NK-92 treated with Interleukin-12 subunit alpha and Interleukin-12 subunit beta, amount 100 ng/mL, for 24 hours (cell line): ENCODE data around the gene KCNK10.

Experiments
- DNase-seq: peaks from one replicate; lab custom pipeline; 2025; lab: John Stamatoyannopoulos, UW

The KCNK10 gene, protein sequence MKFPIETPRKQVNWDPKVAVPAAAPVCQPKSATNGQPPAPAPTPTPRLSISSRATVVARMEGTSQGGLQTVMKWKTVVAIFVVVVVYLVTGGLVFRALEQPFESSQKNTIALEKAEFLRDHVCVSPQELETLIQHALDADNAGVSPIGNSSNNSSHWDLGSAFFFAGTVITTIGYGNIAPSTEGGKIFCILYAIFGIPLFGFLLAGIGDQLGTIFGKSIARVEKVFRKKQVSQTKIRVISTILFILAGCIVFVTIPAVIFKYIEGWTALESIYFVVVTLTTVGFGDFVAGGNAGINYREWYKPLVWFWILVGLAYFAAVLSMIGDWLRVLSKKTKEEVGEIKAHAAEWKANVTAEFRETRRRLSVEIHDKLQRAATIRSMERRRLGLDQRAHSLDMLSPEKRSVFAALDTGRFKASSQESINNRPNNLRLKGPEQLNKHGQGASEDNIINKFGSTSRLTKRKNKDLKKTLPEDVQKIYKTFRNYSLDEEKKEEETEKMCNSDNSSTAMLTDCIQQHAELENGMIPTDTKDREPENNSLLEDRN

DNA sequence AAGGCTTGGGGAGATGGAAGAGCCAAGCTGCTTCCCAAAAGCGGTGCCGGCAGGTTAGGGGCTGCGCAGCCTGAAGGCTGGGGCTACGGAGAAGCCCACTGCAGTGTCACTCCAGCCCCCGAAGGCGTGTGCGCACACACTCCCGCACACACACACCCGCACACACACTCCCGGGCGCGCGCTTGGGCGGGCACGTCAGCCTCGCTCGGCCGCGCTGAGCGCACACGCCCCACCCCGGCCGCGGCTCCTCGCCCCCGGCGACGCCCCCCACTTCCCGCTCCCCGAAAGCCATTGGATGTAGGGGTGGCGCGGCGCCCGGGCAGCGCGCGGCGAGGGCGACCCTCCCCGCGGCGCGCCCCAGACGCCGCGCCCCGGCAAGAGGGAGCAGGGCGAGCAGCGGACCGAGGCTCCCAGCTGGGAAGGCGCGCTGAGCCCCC lies at the start of gene KCNK10:
Gene KCNK10, minus strand, starts transcription at position 184 of the 437 bp plus-strand sequence. CDS start 471 bp downstream, outside the sequence.
- DNase-seq: no peak

DNA sequence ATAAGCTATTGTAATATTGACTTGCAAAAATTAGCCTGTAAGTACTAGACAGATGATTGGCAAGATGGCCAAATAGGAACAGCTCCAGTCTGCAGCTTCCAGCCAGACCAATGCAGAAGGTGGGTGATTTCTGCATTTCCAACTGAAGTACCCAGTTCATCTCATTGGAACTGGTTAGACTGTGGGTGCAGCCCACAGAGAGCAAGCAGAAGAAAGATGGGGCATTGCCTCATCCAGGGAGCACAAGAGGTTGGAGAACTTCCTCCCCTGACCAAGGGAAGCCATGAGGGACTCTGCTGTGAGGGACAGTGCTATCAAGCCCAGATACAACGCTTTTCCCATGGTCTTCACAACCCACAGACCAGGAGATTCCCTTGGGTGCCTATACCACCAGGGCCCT lies 46.4 kb upstream of the KCNK10 start:
- DNase-seq: no peak

DNA sequence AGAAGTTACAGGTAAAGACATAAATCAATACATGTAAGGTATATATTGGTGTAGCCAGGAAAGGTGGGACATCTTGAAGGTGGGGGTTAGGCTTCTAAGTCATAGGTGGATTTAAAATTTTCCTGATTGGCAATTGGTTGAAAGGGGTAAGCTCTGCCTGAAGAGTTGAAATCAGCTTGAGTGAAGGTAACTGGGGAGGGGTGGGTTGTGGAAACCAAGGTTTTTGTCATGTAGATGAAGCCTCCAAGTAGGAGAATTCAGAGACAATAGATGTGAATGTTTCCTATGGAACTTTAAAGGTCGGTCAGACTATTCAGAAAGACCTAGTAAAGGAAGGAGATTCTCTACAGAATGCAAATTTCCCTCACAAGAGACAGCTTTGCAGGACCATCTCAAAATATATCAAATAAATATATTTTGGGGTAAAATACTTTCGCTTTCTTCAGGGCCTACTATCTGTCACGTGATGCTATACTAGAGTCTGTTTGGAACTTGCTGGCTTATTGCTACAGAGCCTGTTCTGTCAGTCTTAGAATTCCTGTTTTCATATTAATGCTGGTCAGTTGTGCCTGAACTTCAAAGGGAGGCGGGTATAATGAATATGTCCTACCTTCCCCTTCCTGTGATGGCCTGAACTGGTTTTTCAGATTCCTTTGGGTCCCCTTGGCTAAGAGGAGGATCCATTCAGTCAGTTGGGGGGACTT lies 41.8 kb upstream of the KCNK10 start:
- DNase-seq: no peak

DNA sequence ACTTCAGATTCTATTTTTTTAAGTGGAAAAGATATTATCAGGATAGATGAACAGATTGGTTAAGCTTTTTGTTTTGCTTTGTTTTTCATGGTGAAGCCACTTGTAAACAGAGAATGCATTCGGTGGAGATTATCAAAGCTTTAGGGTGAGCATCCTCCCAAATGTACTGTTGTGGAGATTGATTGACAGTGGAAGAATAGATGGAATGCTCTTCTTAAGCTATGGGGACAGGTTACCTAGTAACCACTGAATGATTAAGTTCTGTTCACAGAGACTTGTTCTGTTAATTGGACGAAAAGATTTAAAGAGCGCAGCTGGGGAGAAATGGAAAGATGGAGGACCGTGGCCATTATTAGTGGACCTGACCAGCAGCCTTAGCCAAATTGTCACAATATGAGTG lies 40.6 kb upstream of the KCNK10 start:
- no peak for DNase-seq

DNA sequence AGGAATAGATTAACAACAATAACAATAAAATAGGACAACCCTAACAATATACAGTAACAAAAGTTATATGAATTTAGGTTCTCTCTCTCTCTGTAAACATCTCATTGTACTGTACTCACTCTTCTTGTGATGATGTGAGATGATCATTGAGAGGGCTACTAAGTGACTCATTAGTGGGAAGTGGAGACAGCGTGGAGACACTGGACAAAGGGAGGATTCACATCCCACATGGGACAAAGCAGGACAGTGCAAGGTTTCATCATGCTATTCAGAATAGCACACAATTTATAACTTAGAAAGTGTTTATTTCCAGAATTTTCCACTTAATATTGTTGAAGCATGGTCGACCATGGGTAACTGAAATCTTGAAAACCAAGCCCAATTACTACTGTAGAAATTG lies 36.4 kb upstream of the KCNK10 start:
- DNase-seq: no peak

DNA sequence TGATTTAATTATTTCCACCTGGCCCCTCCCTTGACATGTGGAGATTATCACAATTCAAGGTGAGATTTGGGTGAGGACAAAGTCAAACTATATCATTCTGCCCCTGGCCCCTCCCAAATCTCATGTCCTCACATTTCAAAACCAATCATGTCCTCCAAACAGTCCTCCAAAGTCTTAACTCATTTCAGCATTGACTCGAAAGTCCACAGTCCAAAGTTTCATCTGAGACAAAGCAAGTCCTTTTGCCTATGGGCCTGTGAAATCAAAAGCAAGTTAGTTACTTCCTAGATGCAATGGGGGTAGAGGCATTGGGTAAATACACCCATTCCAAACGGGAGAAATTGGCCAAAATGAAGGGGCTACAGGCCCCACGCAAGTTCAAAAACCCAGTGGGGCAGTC lies 31.3 kb upstream of the KCNK10 start:
- no peak for DNase-seq

DNA sequence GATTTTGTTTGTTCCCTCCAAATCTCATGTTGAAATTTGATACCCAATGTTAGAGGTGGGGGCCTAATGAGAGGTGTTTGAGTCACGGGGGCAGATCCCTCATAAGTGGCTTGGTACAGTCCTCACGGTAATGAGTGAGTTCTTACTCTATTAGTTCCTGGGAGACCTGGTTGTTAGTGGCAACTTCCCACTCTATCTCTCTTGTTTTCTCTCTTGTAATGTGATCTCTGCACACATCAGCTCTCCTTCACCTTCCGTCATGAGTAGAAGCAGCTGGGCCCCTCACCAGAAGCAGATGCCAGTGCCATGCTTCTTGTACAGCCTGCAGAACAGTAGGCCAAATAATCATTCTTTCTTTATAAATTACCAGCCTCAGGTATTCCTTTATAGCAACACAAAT lies 29.6 kb upstream of the KCNK10 start:
- no peak for DNase-seq

DNA sequence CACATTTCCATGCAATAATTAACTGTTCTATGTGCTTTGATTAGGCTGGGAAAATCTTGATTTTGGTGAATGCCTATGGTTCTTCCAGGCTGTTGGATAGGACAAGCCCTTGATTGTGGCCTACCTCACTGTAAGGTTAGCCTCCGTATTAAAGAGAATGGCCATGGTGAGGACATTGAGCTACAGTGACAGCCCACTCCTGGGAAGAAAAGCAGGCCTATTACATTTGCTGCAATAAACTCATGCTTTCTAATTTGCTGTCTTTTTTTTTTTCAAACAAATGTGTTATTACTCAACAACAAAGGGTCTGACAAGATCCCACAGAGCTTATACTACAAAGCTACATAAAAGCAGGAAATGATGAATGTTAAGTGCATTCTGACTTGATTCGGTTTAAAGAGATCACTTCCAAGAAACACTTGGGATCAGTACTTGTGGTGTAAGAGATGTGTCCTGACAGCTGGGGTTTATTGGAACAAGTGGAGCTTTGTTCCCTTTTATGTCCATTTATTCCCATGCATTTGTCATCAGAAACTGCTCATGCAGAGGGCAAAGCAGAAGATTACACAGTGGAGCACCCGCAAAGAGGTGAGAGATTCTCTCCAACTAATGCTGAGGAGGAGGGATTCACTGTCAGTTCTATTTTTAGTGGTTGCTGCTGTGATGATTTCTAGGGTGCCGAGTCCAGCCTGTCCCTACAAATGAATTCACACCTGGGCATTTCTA lies 29.1 kb upstream of the KCNK10 start:
- DNase-seq: no peak

DNA sequence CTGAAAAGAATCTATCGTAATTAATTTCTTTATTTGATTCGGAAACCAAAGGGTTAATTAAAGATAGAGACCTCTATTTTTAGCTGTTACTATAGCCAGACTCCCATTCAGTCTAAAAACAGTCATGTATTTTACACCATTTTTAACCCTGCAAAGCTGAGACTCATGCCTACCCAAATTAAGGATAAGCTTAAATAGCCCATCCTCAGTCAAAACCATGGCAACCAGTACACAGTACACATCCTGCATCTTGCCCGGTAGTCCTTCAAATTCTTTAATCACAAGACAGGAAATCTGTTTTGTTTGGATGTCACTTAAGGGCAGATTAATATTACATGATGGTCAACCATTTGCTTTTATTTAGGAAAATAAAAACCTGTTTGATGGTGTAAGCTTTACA lies 25.5 kb upstream of the KCNK10 start:
- DNase-seq: no peak

DNA sequence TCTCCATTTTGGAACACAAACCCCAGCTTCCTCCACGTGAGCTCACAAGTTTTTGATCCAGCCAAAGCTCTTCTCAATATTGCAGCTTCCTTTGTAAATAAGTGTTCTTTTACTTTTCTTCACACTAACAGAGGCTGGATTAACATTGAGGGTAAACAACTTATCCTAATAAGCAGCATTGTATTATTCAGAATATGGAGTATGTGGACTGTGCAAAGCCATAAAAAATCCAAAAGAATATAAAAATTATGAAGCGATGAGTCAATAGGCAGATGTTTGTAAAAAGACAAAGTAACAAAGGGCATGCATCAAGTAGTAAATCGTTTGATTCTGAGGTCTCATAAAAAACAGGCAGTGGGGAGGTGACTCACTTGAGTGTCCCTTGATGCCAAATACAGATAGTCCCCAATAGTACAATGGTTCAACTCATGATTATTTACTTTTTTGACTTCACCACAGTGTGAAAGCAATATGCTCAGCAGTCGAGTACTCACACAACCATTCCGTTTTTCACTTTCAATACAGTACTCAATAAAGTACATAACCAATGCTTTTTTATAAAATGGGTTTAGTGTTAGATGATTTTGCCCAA lies 23.1 kb upstream of the KCNK10 start:
- no peak for DNase-seq

DNA sequence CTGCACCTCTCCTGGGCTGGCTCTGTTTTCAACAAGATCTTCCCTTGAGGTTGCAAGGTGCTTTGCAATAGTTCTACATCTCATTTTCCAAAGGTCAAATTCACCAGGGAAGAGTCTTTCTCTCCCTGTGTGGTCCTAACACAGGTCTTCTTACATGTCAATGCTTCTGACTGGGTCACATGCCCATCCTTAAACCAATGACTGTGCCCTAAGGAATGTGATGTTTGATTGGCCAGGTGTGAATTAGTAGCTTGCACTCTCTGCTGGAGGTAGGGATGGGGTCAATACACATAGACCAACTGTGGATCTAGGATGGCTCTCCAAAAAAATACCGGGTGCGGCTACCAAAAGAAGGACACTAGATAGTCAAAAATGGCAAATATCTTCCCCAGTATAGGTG lies 19.9 kb upstream of the KCNK10 start:
- DNase-seq: no peak

DNA sequence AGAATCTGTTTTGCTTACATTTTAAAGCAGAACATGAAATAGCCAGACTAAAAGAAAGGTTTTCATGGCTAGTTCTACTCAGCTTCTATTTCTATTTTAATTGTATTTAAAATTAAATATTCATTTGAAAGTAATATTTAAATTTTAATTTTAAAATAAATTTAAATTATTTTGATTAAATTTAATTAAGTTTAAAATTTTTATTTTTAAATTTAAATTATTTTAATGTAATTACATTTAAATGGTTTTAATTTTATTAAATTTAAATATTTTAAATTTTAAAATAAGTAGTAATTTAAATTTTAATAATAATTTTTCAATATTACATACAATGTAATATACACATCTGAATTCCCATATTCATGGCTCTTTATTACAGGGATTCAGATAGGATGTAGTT lies 17.3 kb upstream of the KCNK10 start:
- DNase-seq: no peak

DNA sequence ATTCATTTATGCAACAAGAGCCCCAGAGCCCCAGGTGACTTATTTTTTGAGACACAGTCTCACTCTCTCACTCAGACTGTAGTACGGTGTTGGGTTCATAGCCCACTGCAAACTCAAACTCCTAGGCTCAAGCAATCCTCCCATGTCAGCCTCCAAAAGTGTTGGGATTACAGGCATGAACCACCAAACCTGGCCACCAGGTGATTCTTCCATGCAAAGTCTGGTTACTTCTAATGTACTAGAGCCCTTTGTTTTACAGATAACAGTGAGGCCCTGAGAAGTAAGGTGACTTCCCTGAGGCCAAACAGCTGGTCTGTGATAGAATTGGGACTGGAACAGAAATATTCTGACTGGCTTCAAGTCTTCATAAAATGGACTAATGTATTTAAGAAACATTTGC lies 10.0 kb upstream of the KCNK10 start:
- DNase-seq: no peak

DNA sequence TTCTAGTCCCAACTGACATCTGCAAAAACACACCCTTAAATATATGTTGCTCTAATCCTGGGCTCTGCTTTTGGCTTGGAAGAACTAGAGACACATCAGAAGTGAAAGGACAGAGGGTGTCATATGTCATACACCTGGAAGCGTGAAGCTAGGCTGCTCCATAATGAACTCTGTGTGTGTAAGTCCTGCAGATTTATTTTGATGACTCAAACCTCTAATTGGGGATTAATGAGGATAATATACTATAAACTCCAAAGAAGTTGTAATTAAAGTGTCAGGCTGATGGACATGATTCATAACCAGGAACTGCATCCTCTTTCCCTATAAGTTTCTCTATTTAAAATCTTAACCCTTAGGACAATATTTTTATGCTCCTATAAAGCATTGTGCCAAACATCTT lies 4.4 kb upstream of the KCNK10 start:
- no peak for DNase-seq

DNA sequence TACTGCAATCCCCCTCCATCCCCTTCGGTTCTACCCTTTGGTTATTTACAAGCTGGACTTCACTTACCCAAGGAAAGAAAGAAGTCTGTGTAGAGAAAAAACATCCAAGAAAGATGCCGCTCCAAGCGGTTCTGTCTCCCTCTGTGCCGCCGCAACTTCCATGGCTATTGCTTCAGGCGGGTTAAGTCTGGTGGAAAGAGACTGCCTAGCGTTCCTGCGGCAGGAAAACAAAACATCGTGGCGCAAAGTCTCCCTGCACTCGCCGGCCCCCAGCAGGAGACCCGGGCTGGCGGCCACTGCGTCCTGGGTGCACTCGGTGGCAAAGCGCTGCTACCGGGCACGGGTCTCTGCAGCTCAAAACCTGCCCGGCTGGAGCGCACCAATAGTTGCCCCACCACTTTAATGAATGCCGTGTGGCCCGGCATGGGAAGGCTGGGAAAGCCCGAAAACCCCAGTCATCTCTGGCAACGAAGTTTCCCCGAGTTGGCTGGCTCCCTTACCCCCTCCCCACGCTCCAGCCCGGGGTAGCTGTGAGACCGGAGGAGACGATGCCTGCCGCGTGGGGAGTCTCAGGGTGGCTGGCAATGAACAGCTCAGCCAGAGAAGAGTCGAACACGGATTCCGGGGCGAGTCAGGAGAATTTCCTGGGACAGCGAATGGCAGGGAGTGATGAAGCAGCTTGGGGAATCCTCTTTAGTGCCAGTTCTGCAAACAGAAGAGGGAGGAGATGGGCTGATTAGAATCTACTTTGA lies 3.5 kb upstream of the KCNK10 start:
- DNase-seq: no peak

DNA sequence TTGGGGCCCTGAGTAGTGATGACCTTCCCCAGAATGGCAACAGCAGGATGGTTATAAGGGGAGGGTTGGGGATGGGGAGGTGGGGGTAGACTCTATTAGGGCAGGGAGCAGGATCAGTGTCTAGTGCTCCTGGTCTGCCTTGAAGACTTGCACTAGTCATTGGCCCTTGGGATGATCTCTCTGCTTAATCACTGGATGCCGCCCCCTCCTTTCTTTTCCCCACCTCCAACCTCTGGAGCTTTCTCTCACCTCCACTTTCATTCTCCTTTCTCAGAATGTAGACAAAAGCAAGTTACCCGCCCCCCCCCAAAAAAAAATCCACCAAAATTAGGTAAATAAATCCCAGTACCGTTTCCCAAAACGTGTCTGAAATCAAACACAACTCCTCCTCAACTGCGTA lies 2.8 kb upstream of the KCNK10 start:
- DNase-seq: no peak

DNA sequence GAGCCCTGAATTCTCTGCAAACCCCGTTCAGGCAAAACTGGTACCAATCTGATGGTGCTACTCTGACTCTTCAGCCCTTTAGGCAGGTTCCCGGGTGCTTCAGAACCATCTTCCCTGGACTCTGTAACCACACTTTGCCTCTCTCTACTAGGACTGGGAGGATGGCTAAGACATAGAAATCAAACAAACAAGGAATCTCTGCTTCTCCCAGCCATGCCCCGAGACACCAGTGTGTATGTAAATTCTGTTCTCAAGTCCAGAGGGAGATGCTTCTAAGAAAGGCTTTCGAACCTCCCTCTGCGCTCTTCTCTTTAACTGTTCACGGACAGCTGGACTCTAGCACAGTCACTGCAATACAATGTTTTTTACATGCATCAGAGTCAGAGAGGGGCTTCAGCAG lies 1.9 kb upstream of the KCNK10 start:
- DNase-seq: no peak

DNA sequence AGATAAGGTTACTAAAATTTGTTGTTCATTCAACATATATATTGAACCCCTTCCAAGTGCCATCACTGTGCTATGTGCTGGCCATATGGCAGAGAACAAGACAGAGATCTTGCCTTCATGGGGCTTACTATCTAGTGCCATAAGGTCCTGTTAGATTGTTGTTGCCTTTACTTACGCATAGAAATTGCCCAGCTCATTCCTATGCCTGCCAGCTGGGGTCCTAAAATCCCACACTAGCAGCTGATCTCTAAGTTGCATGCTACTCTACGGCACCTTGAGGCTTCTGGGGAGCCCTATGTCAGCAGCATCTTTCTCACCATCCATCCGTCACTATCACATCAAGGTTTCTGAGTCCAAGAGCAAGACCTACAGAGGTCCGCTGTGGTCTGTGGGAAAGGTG lies 1.4 kb upstream of the KCNK10 start:
- no peak for DNase-seq

DNA sequence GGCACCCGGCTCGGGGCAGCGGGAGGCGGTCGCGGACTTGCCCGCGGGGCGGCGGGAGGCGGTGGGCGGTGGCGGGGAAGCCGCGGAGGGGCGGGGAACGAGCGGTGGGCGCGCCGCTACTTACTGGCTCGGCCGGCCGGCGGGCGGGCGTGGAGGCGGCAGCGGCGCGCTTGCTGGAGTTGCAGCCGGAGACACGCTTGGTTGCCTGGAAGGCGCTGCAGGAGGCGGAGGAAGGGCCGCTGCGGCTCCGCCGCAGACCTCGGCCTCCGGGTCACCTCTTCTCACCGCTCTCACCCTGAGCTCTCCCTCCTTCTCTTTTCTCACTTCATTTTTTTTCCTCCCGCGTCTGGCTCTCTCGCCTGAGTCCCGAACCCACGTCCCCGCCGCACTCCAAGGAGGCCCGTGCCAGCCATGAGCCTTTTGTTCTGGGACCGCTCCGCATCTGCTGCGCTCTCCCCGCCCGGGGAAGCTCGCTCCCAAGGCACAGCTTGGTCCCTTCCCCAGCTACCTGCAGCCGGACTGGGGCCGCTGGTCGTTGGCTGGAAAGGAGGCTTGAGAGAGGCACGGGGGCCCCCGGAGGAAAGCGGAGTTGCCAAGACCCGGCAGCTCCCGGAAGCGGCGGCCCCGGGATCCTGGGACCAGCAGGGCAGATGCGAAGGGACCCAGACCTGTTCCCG lies 592 bp upstream of the KCNK10 start:
- DNase-seq: no peak

DNA sequence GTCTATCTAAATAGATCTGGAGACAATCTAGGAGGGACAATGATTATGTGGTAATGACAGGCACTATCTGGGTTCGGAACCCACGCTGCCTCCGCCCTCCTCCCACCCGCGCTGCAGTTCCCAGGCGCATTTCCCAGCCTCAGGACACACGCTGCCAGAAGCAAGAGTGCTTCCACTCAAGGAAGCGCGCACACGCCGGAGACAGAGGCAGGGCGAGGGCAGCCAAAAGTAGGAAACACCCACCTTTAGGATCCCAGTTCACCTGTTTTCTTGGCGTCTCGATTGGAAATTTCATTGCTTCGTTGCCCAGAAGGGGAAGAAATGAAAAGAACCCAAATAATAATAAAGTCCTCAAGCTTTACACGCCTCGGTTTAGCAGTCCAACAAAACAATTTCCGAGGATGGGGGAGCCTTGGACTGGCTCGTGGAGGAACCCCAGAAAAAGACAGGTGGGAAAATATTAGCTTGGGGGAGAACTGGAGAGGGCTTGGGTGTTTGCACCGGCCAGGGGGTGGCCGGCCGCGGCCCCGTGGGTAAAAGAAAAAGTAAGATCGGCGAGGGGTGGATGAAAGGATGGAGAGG lies 474 bp downstream of the KCNK10 start:
- no peak for DNase-seq
